Stimulated activated CD4-positive, alpha-beta T cell treated with anti-CD3 and anti-CD28 coated beads, Interleukin-4, amount 100 ng/mL, for 4 hours (primary cell): ENCODE data around the gene CDK5RAP2.
"Not testable (repeated sequence)": the region's sequence is repeated elsewhere in the genome, so short reads cannot be mapped to it uniquely, and the experiment has no call there.

Experiments used
- DNase-seq, 2 experiments: peaks; one replicate each; pipeline ENCODE4 v3.0.0-alpha.2; 2020

CDK5RAP2 gene

DNA sequence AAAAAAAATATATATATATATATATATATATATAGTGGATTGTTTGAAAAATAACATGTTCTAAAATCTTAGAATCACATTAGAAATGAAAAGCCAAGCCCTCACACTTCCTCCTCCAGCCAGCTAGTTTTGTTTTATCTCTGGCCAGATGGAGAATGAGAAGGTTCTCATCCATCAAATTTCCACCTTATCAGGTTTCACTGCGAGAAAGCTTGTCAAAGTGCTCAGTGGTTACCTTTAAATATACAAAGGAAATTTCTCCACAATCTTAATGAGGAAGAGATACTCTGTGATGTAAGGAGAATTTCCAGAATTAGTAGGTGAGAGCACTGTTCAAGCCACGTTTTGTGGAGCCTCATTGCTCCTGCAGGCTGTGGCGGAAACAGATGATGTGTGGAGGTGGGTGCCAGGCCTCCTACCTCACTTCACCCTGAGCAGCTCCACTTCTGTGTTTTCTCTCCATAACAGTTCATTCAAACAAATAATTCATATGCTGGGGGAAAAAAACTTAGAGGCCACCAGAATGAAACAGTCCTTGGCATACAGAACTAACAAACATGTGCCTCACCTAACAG is 71.9 kb downstream of the CDK5RAP2 start:
- no peak for DNase-seq

DNA sequence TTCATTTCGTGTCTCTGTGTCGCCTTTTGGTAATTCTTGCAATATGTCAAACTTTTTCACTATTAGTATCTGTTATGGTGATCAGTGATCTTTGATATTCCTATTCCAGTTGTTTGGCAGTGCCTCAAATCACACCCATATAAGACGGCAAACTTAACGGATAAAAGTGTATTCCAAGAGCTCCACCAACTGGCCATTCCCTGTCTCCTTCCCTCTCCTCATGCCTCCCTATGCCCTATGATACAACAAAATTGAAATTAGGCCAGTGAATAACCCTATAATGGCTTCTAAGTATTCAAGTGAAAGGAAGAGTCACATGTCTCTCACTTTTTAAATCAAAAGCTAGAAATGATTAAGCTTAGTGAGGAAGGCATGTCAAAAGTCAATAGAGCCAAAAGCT is 74.8 kb downstream of the CDK5RAP2 start:
- DNase-seq: no peak

DNA sequence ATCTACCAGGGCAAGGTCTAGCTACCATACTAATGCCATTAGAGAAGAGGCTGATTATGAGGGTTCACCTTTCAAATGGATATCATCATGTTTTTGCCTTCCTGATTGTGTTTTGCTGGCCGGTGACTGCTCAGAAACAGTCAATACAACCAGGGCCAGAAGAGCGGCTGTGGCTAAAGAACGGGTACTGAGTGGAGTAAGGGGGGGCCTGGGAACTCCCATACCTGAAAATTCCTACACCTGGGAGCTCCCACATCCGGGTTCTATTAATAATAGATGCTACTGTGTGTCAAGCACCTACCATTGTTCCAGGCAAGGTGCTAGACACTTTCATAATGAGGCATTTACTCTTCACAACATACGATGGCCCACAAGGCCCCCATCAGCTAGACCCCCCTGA is 79.2 kb downstream of the CDK5RAP2 start:
- no peak for DNase-seq

DNA sequence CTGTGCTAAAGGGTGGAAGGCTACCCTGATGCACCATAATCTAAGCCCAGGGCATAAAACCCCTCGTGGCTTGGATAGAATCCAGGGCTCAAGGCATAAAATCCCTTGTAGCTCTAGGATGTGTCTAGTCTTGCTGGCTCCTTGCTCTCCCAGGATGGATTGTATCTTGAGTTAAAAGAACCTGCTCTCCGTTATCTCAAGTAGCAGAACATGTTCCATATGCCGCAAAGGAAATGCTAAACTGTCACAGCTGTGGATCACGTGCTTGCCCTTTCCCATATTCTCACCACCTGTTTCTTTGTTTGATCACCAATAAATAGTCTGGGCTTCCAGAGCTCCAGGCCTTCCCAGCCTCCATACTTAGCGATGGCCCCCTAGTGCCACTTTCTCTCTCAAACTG is 82.1 kb downstream of the CDK5RAP2 start:
- DNase-seq: not testable (repeated sequence)

DNA sequence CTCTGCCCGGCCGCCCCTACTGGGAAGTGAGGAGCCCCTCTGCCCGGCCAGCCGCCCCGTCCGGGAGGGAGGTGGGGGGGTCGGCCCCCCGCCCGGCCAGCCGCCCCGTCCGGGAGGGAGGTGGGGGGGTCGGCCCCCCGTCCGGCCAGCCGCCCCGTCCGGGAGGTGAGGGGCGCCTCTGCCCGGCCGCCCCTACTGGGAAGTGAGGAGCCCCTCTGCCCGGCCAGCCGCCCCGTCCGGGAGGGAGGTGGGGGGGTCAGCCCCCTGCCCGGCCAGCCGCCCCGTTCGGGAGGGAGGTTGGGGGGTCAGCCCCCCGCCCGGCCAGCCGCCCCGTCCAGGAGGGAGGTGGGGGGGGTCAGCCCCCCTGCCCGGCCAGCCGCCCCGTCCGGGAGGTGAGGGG is 83.5 kb downstream of the CDK5RAP2 start:
- DNase-seq: not testable (repeated sequence)

DNA sequence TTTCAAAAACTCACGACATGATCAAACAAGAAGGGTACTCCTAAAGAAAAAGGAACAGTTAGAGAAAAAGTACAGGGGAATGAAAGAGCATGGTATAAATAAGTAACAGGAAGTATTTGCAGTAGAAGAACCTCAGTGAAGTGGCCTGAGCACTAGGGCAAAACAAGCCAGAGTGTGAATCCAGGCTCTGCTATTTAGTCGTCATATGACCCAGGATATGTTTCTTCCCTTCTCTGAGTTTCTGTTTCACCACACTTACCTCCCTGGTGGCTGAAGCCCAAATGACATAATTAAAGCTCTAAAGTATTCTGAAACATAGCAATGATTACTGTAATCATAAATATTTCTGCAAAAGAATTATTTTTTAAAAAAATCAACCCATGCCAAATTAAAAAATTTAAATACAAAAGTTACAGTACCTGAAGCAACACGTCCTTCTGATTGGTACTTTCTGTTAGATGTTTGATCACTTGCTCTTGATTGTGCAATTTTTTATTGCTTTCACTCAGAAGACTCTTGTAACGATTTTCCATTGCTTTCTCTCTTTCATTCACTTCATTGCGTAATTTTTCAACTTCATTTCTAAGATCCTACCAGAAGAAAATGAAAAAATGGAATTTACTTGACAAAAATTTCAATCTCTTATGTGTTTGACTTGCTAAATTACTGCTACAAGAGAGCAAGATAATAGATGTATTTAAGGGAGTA is 88.9 kb downstream of the CDK5RAP2 start:
- DNase-seq: no peak

DNA sequence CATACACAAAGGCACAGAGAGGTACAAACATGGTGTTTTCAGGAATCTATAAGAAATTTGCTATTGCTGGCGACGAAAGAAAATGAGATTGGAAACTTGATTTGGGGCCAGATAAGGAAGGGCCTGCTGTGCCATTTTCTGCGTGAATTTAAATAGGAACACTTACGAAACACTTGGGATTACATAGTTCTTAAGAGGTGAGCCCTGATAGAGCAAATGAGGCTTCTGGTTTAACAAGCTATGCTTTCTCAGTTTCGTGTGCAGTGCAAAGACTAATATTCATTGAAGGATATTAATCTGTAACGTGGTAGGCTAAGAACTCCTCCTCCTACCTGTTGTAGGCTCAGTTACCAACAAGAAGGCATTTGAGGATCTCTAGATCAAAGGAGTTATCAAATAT is 93.1 kb downstream of the CDK5RAP2 start:
- no peak for DNase-seq

DNA sequence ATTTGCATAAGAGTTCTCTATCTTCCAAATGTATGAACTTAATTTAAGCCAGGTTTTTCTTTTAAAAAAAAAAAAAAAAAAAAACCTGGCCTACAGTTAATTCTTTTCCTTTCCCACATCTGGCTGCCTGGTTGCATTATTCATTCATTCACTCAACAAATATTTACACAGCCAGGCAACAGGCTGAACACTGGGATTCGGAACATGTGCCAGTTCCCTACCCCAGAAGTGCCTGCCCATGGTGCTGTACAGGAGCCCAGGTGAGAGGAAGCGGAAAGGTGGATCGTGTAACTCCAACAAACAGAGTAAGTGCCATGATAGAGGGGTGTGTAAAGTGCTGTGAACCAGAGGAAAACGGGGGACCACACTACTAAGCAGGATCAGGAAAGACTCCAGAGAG is 93.6 kb downstream of the CDK5RAP2 start:
- no peak for DNase-seq

DNA sequence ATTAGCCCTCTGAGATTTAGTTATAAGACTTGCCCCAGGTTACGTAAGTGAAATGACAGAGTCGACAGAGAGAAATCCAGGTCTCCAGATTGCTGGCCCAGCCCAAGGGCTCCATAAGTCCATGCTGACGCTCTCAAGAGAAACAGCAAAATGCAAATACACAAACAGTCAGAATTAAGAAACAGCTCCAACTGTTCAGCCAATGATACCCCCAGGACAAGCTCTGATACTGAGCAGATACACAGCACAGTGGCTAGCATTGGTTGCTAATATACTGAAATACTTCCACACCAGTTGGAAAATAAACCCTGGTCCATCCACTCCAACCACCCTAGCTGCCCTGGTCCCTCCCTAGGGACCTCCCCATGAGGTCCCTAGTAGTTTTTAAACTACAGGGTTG is 94.2 kb downstream of the CDK5RAP2 start:
- DNase-seq: no peak

DNA sequence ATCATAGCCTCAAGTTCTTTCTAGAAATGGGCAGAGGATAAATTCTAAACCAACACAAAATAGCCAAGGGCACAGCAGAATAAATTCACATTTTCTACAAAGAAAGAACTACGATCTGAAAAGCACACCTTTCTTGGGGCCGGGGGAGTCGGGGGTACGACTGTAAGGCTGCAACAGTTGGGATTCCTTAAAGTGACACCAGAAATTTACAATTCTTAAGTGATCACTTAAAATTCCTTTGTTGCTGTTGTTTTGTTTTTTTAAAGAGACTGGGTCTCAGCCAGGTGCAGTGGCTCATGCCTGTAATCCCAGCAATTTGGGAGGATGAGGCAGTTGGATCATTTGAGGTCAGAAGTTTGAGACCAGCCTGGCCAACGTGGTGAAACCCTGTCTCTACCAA is 95.8 kb downstream of the CDK5RAP2 start:
- no peak for DNase-seq

DNA sequence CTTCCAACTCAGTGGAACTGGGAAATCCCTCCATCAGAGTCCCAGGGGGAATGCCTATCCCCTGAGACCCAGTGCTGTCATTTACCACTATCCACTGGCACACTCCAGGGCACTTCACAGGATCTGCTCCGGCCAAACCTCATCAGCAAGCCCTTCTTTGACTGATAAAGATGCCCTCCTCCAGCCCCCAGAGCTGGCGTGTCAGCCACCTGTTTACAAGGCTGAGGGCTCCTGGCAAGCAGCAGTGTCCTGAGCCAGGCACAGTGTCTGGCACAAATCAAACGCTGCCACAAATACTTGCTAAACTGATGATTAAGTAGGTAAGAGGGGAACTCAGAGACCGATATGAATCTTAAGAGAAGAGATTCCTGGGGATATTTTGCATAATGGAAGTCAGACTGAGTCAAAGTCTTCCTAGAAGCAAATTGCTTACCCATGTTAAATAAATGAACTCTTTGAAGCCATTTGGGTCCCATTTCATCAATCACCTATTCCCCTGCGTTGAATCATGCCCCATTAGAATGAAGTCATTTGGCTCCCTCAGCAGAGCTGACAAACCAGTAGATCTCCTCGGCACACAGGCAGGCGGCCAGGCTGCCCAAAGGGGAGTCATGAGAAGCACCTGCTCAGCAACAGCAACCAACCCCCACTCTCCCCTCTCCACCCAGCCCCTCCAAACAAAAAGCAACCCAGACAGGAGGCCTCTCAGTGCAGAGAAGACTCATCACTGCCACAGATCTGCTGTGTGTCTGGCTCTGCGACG is 97.4 kb downstream of the CDK5RAP2 start:
- DNase-seq: no peak

DNA sequence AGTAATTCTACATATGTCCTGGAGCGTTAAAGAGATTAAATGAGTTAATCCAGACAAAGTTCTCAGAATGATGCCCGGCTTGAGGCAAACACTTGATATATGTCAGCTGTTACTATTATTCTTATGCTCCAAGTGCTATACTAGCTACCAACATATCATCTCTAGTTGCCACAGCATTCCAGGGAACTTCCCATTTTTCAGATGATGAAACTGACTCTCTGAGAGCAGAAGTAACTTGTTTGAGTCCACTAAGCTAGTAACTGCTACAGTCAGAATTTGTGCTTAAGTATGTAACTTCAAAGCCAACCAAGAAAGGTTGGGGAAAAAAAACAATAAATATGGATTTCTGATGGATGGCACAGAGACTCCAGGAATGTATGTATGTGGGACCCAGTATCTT is 98.1 kb downstream of the CDK5RAP2 start:
- DNase-seq: no peak

DNA sequence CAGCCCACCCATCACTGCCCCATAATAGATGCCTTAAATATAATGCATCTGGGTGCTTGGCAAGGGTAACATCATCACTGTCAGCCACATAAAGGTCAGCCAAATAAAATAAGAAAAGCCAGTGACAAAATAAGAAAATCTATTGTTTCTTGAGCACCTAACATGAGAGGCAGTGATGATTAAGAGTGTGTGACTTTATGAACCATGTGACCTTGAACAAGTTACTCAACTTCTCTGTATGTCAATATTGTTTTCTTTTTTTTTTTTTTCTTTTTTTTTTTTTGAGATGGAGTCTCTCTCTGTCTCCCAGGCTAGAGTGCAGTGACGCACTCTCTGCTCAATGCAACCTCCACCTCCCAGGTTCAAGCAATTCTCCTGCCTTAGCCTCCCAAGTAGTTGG is 98.7 kb downstream of the CDK5RAP2 start:
- no peak for DNase-seq

DNA sequence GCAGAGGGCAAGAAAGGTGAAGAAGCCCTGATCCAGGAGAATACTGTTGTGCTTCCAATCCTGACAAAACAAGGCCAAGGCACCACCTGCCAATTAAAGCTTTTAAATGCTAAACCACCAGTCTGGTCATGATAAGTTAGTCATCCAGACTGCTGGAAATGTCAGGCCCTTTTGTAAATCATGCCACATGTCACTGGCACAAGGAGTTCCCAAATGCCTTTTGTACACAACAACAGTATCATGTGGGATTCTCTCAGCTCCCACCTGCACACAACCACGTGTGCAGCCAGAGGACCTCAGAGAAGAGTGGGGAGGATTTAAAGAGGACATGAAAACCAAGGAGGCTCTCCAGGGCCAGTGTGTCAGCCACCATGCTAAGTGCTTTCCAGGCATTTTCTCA is 99.3 kb downstream of the CDK5RAP2 start:
- DNase-seq: no peak

DNA sequence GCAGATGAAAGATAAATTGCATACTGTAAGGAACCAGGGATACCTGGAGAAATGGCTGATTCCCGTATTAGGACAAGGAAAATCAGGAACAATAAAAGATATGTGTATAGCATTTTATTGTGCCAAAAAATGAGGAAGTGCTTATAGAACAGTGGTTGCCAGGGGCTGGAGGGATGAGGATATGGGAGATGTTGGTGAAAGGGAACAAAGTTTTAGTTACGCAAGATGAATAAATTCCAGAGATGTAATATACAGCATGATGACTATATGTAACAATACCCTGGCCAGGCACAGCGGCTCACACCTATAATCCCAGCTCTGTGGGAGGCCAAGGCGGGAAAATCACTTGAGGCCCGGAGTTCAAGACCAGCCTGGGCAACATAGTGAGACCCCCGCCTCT is 101.8 kb downstream of the CDK5RAP2 start:
- no peak for DNase-seq

DNA sequence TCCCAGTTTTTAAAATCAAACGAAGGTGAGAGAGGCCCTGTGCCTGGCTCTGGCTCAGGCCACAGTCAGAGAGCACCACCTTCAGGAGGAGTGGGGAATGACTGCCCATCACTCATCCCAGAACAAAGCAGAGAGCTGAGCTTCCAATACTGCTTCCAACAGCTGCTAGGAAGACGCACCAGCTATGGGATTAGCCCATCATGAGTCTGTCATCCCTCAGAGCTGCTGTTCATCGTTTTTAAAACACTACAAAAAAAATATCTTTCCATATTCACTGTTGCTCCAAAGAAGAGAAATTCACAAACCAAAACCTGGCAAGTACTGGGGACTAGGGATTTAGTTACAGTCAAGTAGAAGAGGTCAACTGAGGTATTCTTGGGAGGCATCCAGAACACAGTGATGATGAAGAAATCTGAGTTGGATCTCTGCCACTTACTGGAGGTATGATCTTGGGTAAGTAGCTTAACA is 102.4 kb downstream of the CDK5RAP2 start:
- peak in 1 of 2 experiments; percentile 3 for DNase-seq

DNA sequence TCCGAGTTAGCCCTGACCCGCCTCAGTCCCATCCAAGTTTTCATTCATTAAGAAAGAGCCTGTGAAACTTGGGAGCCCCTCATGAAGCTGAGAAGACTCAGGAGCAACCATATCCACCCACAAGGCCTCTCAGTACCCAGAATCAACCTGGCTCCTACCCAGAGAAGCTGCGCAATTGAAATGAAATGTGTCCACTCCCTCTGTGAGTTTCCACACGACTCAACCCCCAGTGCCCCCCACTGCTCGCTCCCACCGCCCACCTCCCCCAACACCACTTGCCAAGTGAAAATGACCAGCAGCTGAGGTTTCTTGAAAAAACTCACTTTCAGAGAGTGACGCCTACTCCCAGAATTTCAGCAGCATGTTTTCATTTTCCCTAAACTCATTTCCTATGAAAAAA is 104.6 kb downstream of the CDK5RAP2 start:
- DNase-seq: no peak

DNA sequence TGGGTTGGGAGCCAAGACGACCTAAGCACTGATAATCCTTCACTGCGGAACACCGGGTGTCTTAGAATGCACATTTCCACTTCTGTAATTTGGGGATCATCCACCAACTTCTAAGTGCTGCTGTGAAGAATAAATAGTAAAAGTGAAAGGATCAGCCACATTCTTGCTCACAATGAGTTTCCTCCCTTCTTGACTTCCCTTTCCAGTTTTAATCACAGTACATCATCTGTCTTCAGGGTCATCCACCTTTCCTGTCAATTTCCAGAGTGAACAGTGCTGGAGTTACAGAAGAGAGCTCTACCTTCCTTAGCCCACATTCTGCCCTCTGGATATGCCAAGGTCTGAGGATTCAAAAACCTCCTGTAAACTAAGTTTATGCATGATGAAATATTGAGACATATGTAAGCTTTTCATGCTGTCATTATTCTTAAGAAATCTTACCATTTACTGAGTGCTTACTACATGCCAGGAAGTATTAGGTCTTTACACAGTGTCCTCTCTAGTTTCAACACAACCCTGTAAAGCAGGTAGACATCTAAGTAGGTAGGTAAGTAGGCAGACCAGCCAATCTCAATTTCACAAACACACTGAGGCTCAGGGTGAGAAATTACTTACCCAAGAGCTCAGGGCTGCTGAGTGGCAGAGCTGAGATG is 105.2 kb downstream of the CDK5RAP2 start:
- DNase-seq: no peak

DNA sequence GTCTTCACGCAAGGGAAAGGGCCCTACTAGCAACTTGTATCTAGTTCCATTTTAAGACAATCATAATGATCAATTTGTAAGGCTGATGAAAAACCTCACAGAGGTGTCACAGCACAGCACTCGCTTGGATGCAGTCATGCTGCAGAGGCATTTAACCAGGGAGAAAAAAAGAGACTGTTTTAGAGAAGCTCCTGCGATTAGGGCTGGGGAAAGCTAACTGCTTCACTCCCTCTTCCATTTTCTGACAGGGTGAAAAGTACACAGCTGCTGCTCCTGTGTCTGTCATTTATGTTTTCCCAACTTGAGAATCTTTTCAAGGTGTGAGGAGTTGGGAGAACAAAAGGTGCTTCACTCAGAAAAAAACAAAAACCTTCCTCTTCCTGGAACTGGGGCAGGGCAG is 106.4 kb downstream of the CDK5RAP2 start:
- DNase-seq: no peak

DNA sequence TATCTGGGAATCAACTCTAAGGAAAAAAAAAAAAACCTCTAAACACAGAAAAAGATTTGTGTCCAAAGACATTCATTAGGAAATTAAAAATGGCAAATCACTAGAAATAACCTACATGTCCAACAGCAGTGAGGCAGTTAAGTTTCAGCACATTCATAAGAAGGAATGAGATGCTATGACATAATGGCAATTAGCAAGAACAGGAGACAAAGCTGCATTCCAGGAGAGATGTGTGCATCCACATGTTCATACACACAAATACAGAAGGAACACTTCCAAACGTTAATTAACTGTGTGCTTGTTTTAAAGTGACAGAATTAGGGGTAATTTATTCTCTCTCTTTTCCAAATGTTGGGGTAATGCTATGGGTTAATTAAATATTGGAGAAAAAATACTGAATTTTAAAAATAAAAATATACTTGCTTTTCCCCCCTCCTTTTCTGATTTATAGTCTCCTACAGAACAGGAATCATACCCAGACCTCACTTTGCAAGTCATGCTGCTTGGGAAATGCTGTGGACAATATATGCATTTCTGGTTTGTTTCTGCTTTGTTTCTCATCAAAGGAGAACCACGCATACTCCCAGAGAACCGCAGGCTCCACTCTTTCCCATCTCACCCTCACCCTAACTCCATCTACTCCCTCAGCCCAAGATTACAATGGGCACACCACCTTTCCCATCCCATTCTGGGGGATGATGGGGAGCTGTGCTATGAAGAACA is 114.1 kb downstream of the CDK5RAP2 start:
- no peak for DNase-seq

DNA sequence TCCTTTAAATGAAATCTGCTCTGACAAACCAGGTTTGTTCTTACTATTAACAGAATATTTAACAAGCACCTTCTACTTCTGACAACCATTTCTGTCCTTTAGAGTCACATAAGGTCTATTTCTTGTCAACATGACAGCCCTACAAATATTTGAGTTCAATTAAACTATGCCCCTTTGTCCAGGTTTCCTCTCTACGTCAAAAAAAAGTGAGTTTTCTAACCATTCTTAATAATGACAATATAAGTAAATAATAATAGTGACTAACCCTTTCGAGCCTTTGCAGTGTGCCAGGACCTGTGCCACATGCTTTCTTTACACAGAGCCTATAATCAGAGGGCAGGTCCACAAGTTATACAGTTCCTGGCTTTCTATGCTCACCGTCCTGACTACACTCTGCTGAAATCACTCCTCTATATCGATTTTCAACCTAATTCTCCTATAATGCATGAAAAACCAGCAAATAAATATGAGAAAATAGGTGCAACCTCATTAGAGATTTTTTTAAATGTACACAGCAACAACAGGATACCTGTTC is 115.0 kb downstream of the CDK5RAP2 start:
- no peak for DNase-seq

DNA sequence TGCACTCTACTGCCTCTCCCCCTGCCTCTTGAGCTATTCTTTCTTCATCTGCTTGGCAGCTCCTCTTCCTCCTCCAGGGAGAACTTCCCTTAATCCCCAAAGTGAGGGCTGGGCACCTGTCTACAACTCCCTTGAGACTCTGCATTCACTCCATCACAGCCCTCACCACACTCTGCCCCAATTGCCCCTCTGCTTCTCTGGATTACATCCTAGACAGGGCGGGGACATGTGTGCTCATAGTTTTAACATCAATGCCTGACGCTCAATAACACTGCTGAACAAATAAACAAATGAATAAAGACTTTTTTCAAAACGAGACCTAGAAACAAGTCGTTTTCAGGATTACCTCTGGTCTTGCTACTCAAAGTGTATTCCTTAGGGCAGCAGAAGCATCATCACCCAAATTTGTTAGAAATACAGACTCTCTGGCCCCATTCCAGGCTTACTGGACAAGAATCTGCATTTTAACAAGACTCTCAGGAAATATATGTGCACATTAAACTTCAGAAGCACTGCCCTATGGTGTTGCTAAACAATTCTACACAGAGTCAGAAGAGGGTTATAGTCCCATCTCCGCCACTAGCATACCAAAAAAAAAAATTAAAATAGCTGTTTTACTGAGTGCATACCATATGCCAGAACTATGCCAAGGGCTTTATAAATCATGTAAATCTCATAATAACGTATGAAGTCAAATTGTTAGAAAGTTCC is 115.6 kb downstream of the CDK5RAP2 start:
- no peak for DNase-seq
